Smooth muscle cell of the brain vasculature (primary cell): ENCODE data around the gene PPFIA1.
A peak's percentile ranks its signal among the peaks of the same experiment; 100 is the strongest.
"Not testable (repeated sequence)": the region's sequence is repeated elsewhere in the genome, so short reads cannot be mapped to it uniquely, and the experiment has no call there.

Experiments used
- DNase-seq: peaks from one replicate; pipeline ENCODE4 v3.0.0-alpha.2; 2012; ENCODE audit warnings: low read depth, low spot score

PPFIA1 gene

GRCh38 chr11:70394211-70394950 is 123.9 kb downstream of the PPFIA1 start:
- DNase-seq: no peak

DNA sequence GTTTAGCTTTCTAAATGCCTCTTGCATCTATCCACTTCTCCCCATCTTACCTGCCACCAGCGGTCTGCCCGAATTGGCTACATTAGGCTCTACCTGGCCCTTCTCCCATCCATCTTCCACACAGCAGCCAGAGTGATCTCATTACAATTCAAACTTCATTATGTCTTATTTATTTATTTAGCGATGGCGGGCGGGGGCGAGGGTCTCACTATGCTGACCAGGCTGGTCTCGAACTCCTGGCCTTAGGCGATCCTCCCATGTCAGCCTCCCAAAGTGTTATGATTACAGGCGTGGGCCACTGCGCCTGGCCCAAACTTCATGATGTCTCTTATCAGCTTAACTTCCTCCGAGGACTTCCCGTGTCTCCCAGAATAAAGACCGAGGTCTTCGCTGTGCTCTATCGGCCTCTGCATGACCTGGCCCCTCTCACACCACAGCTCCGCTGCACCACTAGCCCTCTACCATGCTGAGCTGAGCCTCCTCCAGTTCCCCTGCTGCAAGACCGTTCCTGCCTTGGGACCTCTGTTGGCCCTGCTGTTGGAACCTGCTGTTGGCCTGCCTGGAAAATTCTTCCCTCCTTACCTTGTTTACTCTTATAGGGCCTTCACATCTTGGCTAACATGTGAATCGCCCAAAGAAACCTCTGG is 127.0 kb downstream of the PPFIA1 start:
- DNase-seq: no peak

DNA sequence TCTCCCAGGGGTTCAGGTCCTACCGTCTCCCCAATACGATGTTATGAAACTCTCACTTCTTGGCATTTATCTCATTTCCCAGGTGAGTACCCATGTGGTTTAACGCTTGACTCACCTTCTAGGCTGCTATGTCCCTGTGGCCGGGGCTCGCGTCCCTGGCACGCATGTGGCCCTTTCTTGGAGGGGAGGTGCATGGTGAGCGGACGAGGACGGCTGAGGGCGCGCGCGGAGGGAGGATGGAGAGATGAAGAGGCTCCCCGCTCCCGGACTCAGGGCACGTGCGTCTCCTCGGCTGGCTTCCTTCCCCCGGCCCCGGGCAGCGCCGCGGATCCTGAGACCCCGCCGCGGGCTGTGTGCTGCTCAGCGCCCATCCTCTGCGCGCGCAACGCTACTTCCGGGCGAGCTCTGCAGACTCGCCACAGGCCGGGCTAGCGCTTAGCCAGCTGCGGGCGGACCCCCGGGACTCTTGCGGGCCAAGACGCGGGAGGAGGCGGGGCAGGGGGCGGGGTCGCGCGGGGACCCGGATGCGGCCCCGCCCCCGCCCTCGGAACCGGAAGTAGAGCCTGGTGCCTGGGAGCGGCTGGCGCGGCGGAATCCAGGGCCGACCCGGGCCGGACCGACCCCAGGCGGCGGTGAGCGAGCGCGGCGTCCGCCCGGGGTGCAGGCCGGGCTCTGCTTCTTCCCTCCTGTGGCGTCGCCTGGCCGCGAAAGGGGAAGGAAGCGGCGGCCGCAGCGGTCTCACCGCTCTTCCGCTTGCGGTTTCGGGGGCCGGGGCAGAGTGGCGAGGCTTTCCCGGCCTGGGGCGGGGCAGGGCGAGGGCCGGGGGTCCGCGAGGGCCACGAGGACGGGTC is 127.7 kb downstream of the PPFIA1 start, which contains the start of gene CTTN:
CTTN (plus strand) TSS at position 547 of the 851 bp plus-strand sequence. CDS start 8,769 bp downstream, outside the sequence.
- DNase-seq: no peak

DNA sequence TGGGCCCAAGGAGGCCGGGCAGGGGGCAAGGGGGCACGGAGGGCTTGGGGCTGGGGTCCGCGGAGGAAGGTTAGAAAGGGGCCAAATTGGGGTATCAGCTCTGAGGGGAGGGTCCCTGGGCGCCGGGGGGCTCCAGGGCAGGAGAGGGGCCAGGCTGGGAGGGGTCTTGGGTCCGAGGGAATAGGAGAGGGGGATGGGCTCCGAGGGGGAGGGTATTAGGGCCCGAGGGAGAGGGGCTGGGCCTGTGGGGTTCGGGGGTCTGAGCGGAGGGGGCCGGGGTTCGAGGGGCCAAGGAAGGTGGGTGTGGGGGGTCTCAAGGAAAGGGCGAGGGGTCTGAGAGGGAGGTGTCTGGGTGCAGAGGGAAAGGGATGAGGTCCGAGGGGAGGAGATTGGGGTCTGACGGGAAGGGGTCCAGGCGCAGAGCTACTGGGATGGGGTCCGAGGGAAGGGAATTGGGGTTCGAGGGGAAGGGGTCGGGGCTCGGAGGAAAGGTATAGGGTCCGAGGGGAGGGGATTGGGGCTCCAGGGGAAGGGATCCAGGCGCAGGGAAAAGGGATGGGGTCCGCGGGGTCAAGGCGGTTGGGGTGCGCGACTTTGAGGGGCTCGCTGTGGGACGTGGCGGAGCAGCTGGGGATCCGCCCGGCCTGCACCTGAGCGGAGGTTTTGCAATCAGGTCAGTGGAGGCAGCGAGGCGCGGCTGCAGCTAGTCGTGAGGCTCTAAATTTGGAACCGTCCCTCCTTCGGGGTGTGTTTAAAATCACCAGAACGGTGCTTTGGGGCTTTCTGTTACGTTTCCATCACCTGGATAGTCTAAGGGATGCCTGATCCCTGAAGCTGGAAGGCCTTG is 128.6 kb downstream of the PPFIA1 start:
- no peak for DNase-seq

GRCh38 chr11:70399681-70400112 is 129.2 kb downstream of the PPFIA1 start:
- DNase-seq: peak; percentile 79

GRCh38 chr11:70400643-70401042 is 130.2 kb downstream of the PPFIA1 start:
- no peak for DNase-seq

GRCh38 chr11:70402016-70402415 is 131.5 kb downstream of the PPFIA1 start:
- no peak for DNase-seq

DNA sequence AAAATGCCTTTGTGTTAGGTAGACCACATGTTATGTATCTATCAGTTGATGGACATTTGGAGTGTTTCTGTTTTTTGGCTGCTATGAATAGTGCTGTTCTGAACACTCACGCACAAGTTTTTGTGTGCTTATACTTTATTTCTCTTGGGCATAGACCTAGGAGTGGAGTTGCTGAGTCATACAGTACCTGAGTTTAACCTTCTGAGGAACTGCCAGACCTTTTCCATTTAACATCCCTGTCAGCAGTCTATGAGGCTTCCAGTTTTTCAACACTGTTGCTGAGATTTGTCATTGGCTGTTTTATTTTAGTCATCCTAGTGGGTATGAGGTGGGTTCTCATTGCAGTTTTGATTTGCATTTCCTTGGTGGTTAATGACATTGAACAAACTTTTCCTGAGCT is 132.2 kb downstream of the PPFIA1 start:
- DNase-seq: no peak

- DNase-seq: no peak
Observed at GRCh38 chr11:70404244-70404643, 133.8 kb downstream of the PPFIA1 start.

GRCh38 chr11:70405679-70406395 is 135.3 kb downstream of the PPFIA1 start:
- no peak for DNase-seq

DNA sequence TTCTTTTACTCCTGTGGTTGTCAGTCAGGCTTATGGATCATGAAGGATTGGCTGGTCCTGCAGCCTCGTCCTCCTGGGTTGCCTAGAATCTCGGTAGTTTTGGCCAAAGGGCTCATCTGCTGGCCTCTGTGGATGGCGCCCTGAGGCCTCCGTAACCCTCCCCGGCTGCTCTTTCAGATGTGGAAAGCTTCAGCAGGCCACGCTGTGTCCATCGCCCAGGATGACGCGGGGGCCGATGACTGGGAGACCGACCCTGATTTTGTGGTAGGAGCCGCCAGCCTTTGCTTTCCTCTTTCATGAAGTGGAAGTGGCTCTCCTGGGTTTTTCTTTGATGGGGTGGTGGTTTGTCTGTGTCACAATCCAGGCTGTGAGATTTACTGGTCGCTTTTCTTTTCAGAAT is 136.6 kb downstream of the PPFIA1 start:
- no peak for DNase-seq

DNA sequence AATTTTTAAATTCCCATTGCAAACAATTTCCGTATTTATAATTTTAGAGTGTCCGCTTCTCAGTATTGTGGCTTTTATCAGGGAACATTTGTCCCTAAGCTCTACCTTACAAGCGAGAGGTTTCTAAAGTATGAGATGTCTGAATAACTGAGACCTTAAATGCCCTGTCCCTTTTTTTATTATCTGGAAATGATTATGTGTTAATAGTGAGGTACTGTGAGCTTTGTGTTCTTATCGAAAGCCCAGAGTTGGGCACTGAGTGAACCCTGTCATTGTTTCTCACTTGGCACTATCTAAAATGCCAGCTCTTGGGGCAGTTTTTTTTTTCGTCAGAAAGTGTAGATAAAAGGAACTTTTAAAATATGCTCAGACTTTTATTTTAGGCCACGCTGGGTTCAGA is 137.3 kb downstream of the PPFIA1 start:
- no peak for DNase-seq

- DNase-seq: not testable (repeated sequence)
Observed at GRCh38 chr11:70408326-70408725, 137.8 kb downstream of the PPFIA1 start.

GRCh38 chr11:70409437-70409836 is 138.9 kb downstream of the PPFIA1 start:
- no peak for DNase-seq

DNA sequence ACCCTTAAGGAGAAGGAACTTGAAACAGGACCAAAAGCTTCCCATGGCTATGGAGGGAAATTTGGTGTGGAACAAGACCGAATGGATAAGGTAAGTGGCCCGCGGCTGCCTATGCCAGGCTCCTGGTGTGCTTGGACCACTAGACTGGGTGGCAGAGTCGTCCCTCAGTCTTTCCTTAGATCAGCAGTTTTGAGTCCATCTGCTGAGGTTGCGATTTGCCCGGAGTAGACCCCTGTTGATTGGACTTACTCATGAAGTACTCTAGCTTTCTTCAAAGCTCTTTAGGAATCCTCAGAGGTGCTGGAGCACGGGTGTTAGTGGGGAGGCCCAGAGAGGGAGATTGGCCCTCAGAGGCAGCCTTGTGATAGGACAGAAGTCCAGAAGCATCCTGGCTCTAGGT is 139.4 kb downstream of the PPFIA1 start:
- DNase-seq: no peak

DNA sequence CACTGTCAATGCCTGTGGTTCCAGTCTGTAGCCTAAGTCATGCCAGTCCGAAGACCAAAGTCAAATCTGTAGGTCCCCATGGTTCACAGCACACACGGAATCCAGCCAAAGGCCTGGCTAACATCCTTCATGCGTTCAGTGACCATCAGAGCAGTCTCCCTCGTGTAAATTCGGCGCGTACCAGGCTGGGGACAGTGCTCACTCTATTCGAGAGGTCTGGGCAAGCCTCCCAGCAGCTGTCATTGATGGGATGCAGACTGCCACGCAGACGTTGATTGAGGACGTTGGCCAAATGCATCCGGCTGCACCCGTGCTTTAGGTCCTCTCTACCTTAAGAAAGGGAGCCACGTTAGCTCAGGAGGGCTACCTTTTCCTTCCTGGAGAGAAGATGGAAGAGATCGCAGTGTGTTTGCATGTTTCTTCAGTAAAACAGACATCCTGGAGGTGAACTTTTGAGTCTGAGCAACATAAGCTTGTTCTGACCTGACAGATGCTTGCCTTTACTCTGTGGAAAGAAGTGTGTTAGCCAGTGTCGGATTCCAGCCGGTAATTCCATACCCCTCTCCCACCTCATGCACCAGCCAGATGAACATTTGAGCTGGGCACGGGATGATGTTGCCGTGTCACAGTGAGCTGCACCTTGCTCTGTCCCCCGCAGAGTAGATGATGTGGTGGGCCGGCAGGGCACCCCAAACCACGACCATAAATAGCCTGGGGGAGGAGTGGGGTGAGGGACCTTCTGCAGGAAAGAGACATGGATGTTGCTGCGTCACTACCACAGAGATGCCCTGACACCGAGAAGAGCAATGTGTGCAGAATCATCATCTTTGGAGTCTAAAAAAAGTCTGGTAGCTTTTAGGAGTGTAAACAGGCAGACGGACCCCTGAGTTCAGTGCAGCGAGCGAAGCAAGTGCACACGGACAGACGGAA is 140.1 kb downstream of the PPFIA1 start:
- DNase-seq: no peak

DNA sequence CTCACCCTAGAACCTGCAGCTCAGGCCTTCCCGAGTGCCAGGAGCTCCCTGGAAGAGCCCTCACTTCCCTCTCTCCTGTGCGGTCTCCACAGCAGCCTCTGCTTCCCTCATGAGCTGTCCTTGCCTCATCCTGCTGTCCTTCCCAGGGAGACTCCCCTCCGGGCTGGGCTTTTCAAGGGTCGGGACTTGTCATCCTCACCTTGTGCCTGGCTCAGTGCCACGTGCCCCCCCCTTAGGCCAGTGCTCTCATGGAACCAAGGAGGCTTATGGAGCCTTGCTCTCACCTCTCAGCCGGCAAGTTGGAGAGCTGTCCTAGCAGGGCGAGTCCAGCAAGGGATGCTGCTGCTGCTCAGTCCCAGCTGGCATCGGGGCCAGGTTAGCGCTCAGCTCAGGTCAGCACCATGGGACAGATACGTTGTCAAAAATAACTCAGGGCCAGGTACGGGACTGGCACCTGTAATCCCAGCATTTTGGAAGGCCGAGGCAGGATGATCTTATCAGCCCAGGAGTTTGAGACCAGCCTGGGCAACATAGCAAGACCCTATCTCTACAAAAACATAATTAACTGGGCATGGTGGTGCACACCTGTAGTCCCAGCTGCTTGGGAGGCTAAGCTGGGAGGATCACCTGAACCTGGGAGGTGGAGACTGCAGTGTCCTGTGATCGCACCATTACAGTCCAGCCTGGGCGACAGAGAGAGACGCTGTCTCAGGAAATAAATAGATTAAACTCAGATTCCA is 141.4 kb downstream of the PPFIA1 start:
- no peak for DNase-seq

DNA sequence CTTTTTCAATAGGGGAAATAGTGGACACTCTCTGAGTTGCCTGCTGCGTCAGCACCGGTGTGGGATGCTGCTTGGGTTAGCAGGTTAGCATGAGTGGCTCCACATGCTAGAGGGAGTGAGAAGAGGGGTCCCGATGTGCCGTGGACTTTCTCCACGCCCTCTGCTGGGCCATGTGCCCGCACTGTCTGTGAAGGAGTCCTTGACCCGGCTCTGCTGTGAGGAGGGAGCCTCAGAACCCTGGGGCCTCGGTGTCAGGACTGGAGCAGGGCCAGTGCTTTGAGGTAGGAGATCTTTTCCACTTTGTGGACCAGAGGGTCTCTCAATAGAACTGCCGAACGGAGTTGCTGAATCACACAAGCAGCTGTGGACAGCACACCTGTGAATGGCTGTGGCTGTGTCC is 142.7 kb downstream of the PPFIA1 start:
- no peak for DNase-seq
